ENCODE measurements around the gene AIDA.

GRCh38 chr1:222694927-222695326 lies 17.4 kb downstream of the AIDA start:
- TF ChIP-seq CTCF (IDR thresholded peaks at IDR 0.05) (no peak), POLR2A (IDR thresholded peaks at IDR 0.05) (no peak), EP300 (IDR thresholded peaks at IDR 0.05) (no peak)
